Nephron progenitor cell (in vitro differentiated cells): ENCODE data around the gene FAM32A.

Source experiments
- DNase-seq: peaks from one replicate; pipeline ENCODE4 v3.0.0; 2021
- H3K27ac Mint-ChIP-seq: 2 replicates; pipeline ENCODE4 v1.8.0; 2021; ENCODE audit warnings: mild to moderate bottlenecking, moderate library complexity, mixed read lengths
- H3K27me3 Mint-ChIP-seq: 2 replicates; pipeline ENCODE4 v1.8.0; 2021; ENCODE audit warnings: mild to moderate bottlenecking, low read depth, mixed read lengths; ENCODE audit not compliant: poor library complexity
- H3K36me3 Mint-ChIP-seq: 2 replicates; pipeline ENCODE4 v1.8.0; 2021; ENCODE audit warnings: low read depth, mixed read lengths
- H3K4me1 Mint-ChIP-seq: 2 replicates; pipeline ENCODE4 v1.8.0; 2021; ENCODE audit warnings: mixed read lengths
- H3K4me3 Mint-ChIP-seq: 2 replicates; pipeline ENCODE4 v1.8.0; 2021; ENCODE audit warnings: mild to moderate bottlenecking, moderate library complexity, mixed read lengths
- H3K9me3 Mint-ChIP-seq: 2 replicates; pipeline ENCODE4 v1.8.0; 2021; ENCODE audit warnings: mild to moderate bottlenecking, moderate library complexity, mixed read lengths
- CTCF ChIP-seq: fragments of 200-600 bp; sonication (generic); IDR thresholded peaks from 2 replicates; pipeline ENCODE4 v1.5.0; 2021; ENCODE audit warnings: antibody characterized with exemption

FAM32A gene

GRCh38 chr19:16142032-16142580 lies 43.1 kb upstream of the FAM32A start:
- Mint-ChIP-seq H3K36me3 (no peaks in the 10 kb centered on the region), H3K9me3 (no peaks in the 10 kb centered on the region), H3K27ac (no peak overlapping the region), H3K4me3 (no peak overlapping the region), H3K4me1 (no peaks in the 10 kb centered on the region), H3K27me3 (peaks cover 19% of the 10 kb centered on the region)
- TF ChIP-seq CTCF: no peak
- DNase-seq: no peak

DNA sequence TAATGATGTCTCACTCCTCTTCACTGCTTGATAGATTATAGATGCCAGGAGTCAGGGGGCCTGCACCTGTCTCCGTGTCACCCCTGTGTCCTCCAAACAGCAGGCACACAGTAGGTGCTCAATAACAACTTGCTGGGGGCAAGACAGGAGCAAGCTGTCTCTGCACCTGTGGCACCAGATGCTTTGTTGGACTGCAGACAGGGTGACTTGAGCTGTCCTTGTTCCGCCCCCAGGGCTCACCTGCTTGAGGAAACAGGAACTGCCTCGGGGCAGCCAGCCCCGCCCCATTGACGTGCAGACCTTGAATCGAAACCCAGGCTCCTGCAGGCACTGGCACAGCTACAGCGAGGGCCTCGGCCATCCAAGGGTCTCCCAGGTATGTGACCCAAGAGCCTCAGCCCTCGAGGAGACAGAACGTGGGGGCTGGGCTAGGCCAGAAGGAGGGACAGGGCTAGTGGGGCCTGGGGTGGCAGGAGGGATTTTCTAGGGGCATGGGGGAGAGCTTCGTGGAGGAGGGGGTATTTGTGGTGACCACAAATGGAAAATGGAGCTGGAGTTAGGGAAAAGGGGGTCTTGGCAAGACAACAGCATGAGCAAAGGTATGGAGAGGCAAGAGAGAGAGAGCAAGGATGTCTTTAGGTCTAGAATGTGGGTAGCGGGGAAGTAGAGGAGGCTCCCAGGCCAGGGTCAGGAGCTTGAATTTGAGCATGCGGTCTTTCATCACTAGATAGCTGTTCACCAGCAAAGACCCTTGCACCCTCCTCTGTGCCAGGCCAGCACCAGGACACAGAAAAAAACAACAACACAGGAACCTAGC lies 41.6 kb upstream of the FAM32A start, which contains the start of gene HSH2D:
HSH2D (plus strand) TSS at position 287 of the 817 bp plus-strand sequence. CDS start 5,066 bp downstream, outside the sequence.
- no peak for TF ChIP-seq CTCF
- no peaks in the 10 kb centered on the region for H3K4me1 Mint-ChIP-seq
- H3K9me3 Mint-ChIP-seq: no peaks in the 10 kb centered on the region
- no peak within 1 kb of the TSS for H3K27ac Mint-ChIP-seq
- no peak for DNase-seq
- H3K4me3 Mint-ChIP-seq: no peak within 1 kb of the TSS
- no peaks in the 10 kb centered on the region for H3K36me3 Mint-ChIP-seq
- peaks cover 19% of the 10 kb centered on the region for H3K27me3 Mint-ChIP-seq

DNA sequence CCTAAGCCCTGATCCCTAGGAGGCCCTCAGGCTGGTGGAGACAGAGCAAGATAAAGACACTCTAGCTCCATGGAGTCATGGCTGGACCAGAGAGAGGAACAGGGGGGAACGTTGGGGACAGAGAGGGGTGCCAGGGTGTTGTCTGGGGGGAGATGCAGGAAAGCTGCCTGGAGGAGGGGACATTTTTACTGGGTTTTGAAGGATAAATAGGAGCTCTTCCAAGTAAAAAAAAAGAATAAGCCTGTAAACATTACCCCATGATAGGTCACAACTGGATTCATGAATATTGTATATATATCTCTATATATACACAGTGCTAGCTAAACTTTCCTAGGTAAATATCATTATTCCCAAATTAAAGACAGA lies 41.0 kb upstream of the FAM32A start:
- DNase-seq: no peak
- Mint-ChIP-seq H3K36me3 (no peaks in the 10 kb centered on the region), H3K9me3 (no peaks in the 10 kb centered on the region), H3K27me3 (peaks cover 19% of the 10 kb centered on the region), H3K27ac (no peak overlapping the region), H3K4me3 (no peak overlapping the region), H3K4me1 (no peaks in the 10 kb centered on the region)
- TF ChIP-seq CTCF: no peak

- TF ChIP-seq CTCF: no peak
- Mint-ChIP-seq H3K27ac (no peak overlapping the region), H3K4me3 (no peak overlapping the region), H3K27me3 (peaks cover 14% of the 10 kb centered on the region), H3K9me3 (no peaks in the 10 kb centered on the region), H3K4me1 (no peaks in the 10 kb centered on the region), H3K36me3 (no peaks in the 10 kb centered on the region)
- no peak for DNase-seq
These were observed 39.1 kb upstream of the FAM32A start for GRCh38 chr19:16146112-16146511.

GRCh38 chr19:16148443-16149229 lies 36.6 kb upstream of the FAM32A start:
- DNase-seq: no peak
- H3K9me3 Mint-ChIP-seq: no peaks in the 10 kb centered on the region
- TF ChIP-seq CTCF: no peak
- peaks cover 4% of the 10 kb centered on the region for H3K27me3 Mint-ChIP-seq
- H3K27ac Mint-ChIP-seq: no peak overlapping the region
- no peak overlapping the region for H3K4me3 Mint-ChIP-seq
- no peaks in the 10 kb centered on the region for H3K4me1 Mint-ChIP-seq
- H3K36me3 Mint-ChIP-seq: no peaks in the 10 kb centered on the region
